ENCODE measurements around the gene NRBP1.

The NRBP1 gene

GRCh38 chr2:27489498-27490397 lies 61.3 kb downstream of the NRBP1 start, which contains the start of gene IFT172:
TSS of gene IFT172 (minus strand) at chr2:27489743. CDS start at chr2:27489653, 90 bp downstream.
- DNase-seq (ENCODE audit: low read depth in 4 of 4, low spot score in 1 of 4), result peak; percentile 97 to 98 (median 98)
